Activated T-cell treated with anti-CD3 and anti-CD28 coated beads, Interleukin-2, amount 50 U/mL, for 4 hours (primary cell): ENCODE data around the gene FGFR1OP2. TPM values are rescaled to one million over a fixed set of nuclear protein-coding genes. Genes with fewer than 3 reads are reported as not detected.
"Not testable (repeated sequence)": the region's sequence is repeated elsewhere in the genome, so short reads cannot be mapped to it uniquely, and the experiment has no call there.

ENCODE experiments used
- ATAC-seq, 2 donors: fragments of 200-7000 bp; cut with Tn5 transposase; one replicate each; pipeline ENCODE4 v1.10.0; 2021
- DNase-seq: peaks from one replicate; pipeline ENCODE4 v3.0.0-alpha.2; 2020
- H3K27me3 Mint-ChIP-seq: one replicate; pipeline ENCODE4 v1.8.0; 2021; ENCODE audit warnings: low read depth, mixed read lengths
- H3K36me3 Mint-ChIP-seq: one replicate; pipeline ENCODE4 v1.8.0; 2022; ENCODE audit warnings: mixed read lengths; ENCODE audit not compliant: insufficient read depth
- H3K4me1 Mint-ChIP-seq: one replicate; pipeline ENCODE4 v1.8.0; 2021; ENCODE audit warnings: low read depth, mixed read lengths
- H3K4me3 Mint-ChIP-seq: one replicate; pipeline ENCODE4 v1.8.0; 2021; ENCODE audit warnings: mild to moderate bottlenecking, moderate library complexity, mixed read lengths
- H3K9me3 Mint-ChIP-seq: one replicate; pipeline ENCODE4 v1.8.0; 2021; ENCODE audit warnings: mixed read lengths
- total RNA-seq, 3 donors: library from RNA; stranded (reverse); gene quantifications; one replicate each; pipeline ENCODE4 v1.2.1, GENCODE V29; 2021

FGFR1OP2 gene
- total RNA-seq: 10 to 100 TPM; 39.2 to 44.1 (median 43.1) TPM

GRCh38 chr12:26937863-26938700, at the start of gene FGFR1OP2, which contains the start of gene INTS13:
TSS of gene FGFR1OP2 (plus strand) at chr12:26938470. CDS start at chr12:26954159, 15,689 bp downstream.
TSS of gene INTS13 (minus strand) at chr12:26937981. CDS start at chr12:26936803, 1,178 bp downstream.
- Mint-ChIP-seq H3K4me3 (peak within 1 kb of the TSS; percentile 99), H3K36me3 (peaks cover 14% of the 10 kb centered on the region), H3K4me1 (peaks cover 61% of the 10 kb centered on the region), H3K27me3 (no peaks in the 10 kb centered on the region), H3K9me3 (no peaks in the 10 kb centered on the region)
- ATAC-seq: peak; percentile 94 to 95
- DNase-seq: peak; percentile 96

GRCh38 chr12:26890784-26891183, 47.5 kb upstream of the FGFR1OP2 start:
- Mint-ChIP-seq H3K4me1 (no peaks in the 10 kb centered on the region), H3K27me3 (no peaks in the 10 kb centered on the region), H3K9me3 (no peaks in the 10 kb centered on the region), H3K36me3 (peaks cover 3% of the 10 kb centered on the region), H3K4me3 (no peak overlapping the region)
- ATAC-seq: no peak
- no peak for DNase-seq

GRCh38 chr12:26891704-26892103, 46.6 kb upstream of the FGFR1OP2 start:
- Mint-ChIP-seq H3K4me1 (no peaks in the 10 kb centered on the region), H3K27me3 (no peaks in the 10 kb centered on the region), H3K9me3 (no peaks in the 10 kb centered on the region), H3K36me3 (peaks cover 3% of the 10 kb centered on the region), H3K4me3 (no peak overlapping the region)
- DNase-seq (no peak), ATAC-seq (no peak)

- no peaks in the 10 kb centered on the region for H3K4me1 Mint-ChIP-seq
- no peak overlapping the region for H3K4me3 Mint-ChIP-seq
- ATAC-seq (no peak), DNase-seq (no peak)
- no peaks in the 10 kb centered on the region for H3K9me3 Mint-ChIP-seq
- H3K36me3 Mint-ChIP-seq: peaks cover 19% of the 10 kb centered on the region
- H3K27me3 Mint-ChIP-seq: no peaks in the 10 kb centered on the region
These were observed 42.6 kb upstream of the FGFR1OP2 start for GRCh38 chr12:26895672-26896071.

GRCh38 chr12:26896913-26897312, 41.4 kb upstream of the FGFR1OP2 start:
- Mint-ChIP-seq H3K27me3 (no peaks in the 10 kb centered on the region), H3K36me3 (peaks cover 29% of the 10 kb centered on the region), H3K4me1 (no peaks in the 10 kb centered on the region), H3K9me3 (no peaks in the 10 kb centered on the region), H3K4me3 (no peak overlapping the region)
- ATAC-seq (no peak), DNase-seq (no peak)

- peaks cover 69% of the 10 kb centered on the region for H3K36me3 Mint-ChIP-seq
- not testable (repeated sequence) for ATAC-seq, H3K4me1 Mint-ChIP-seq, H3K27me3 Mint-ChIP-seq, DNase-seq, H3K9me3 Mint-ChIP-seq, H3K4me3 Mint-ChIP-seq
These were observed 34.9 kb upstream of the FGFR1OP2 start for GRCh38 chr12:26903396-26903795.

- ATAC-seq (no peak), DNase-seq (no peak)
- Mint-ChIP-seq H3K27me3 (no peaks in the 10 kb centered on the region), H3K36me3 (peaks cover 63% of the 10 kb centered on the region), H3K4me3 (no peak overlapping the region), H3K4me1 (peaks cover 2% of the 10 kb centered on the region), H3K9me3 (no peaks in the 10 kb centered on the region)
These were observed 32.2 kb upstream of the FGFR1OP2 start for GRCh38 chr12:26906024-26906423.

GRCh38 chr12:26906704-26907103, 31.6 kb upstream of the FGFR1OP2 start:
- Mint-ChIP-seq H3K9me3 (no peaks in the 10 kb centered on the region), H3K36me3 (peaks cover 59% of the 10 kb centered on the region), H3K27me3 (no peaks in the 10 kb centered on the region), H3K4me1 (peaks cover 2% of the 10 kb centered on the region), H3K4me3 (no peak overlapping the region)
- DNase-seq (no peak), ATAC-seq (no peak)

GRCh38 chr12:26918321-26919215, 19.7 kb upstream of the FGFR1OP2 start:
- Mint-ChIP-seq H3K4me1 (no peaks in the 10 kb centered on the region), H3K9me3 (no peaks in the 10 kb centered on the region), H3K36me3 (peaks cover 47% of the 10 kb centered on the region), H3K27me3 (no peaks in the 10 kb centered on the region), H3K4me3 (no peak overlapping the region)
- no peak for ATAC-seq
- DNase-seq: no peak

GRCh38 chr12:26919216-26919555, 19.1 kb upstream of the FGFR1OP2 start:
- Mint-ChIP-seq H3K36me3 (peaks cover 46% of the 10 kb centered on the region), H3K4me1 (no peaks in the 10 kb centered on the region), H3K27me3 (no peaks in the 10 kb centered on the region), H3K4me3 (no peak overlapping the region), H3K9me3 (no peaks in the 10 kb centered on the region)
- DNase-seq (no peak), ATAC-seq (no peak)

- Mint-ChIP-seq H3K36me3 (peaks cover 41% of the 10 kb centered on the region), H3K4me1 (no peaks in the 10 kb centered on the region), H3K4me3 (no peak overlapping the region), H3K9me3 (no peaks in the 10 kb centered on the region), H3K27me3 (no peaks in the 10 kb centered on the region)
- ATAC-seq: no peak
- DNase-seq: no peak
These were observed 16.4 kb upstream of the FGFR1OP2 start for GRCh38 chr12:26921886-26922285.

- no peak for ATAC-seq
- H3K36me3 Mint-ChIP-seq: peaks cover 37% of the 10 kb centered on the region
- H3K9me3 Mint-ChIP-seq: no peaks in the 10 kb centered on the region
- no peak overlapping the region for H3K4me3 Mint-ChIP-seq
- no peak for DNase-seq
- peaks cover 27% of the 10 kb centered on the region for H3K4me1 Mint-ChIP-seq
- no peaks in the 10 kb centered on the region for H3K27me3 Mint-ChIP-seq
These were observed 9.6 kb upstream of the FGFR1OP2 start for GRCh38 chr12:26928661-26929060.

- DNase-seq: no peak
- no peaks in the 10 kb centered on the region for H3K27me3 Mint-ChIP-seq
- H3K4me3 Mint-ChIP-seq: no peak overlapping the region
- H3K9me3 Mint-ChIP-seq: no peaks in the 10 kb centered on the region
- peaks cover 36% of the 10 kb centered on the region for H3K4me1 Mint-ChIP-seq
- ATAC-seq: no peak
- peaks cover 44% of the 10 kb centered on the region for H3K36me3 Mint-ChIP-seq
These were observed 8.7 kb upstream of the FGFR1OP2 start for GRCh38 chr12:26929590-26929989.

GRCh38 chr12:26935636-26936378, 2.5 kb upstream of the FGFR1OP2 start:
- no peak for DNase-seq
- ATAC-seq: no peak

More at GRCh38 chr12:26935636-26936378, 2.5 kb upstream of the FGFR1OP2 start:
- H3K9me3 Mint-ChIP-seq: no peaks in the 10 kb centered on the region
- no peaks in the 10 kb centered on the region for H3K27me3 Mint-ChIP-seq
- peaks cover 22% of the 10 kb centered on the region for H3K36me3 Mint-ChIP-seq
- H3K4me1 Mint-ChIP-seq: peaks cover 55% of the 10 kb centered on the region
- H3K4me3 Mint-ChIP-seq: peak overlapping the region; percentile 99
